Right renal cortex interstitium (tissue), 3 donors: ENCODE data around the gene FRZB. TPM values are rescaled to one million over a fixed set of nuclear protein-coding genes. Genes with fewer than 3 reads are reported as not detected.
"Not testable (repeated sequence)": the region's sequence is repeated elsewhere in the genome, so short reads cannot be mapped to it uniquely, and the experiment has no call there.

Experiments
- DNase-seq, 3 donors: peaks; one replicate each; pipeline ENCODE4 v3.0.0-alpha.2; 2013; ENCODE audit warnings: low read depth in 3 of 3, low spot score in 2 of 3
- polyA plus RNA-seq, 3 donors: library from polyadenylated mRNA; unstranded; fragments of 120-200 nt; gene quantifications; one replicate each; pipeline ENCODE4 v1.2.1, GENCODE V29; 2013; ENCODE audit not compliant: insufficient read length in 3 of 3

The FRZB gene, protein sequence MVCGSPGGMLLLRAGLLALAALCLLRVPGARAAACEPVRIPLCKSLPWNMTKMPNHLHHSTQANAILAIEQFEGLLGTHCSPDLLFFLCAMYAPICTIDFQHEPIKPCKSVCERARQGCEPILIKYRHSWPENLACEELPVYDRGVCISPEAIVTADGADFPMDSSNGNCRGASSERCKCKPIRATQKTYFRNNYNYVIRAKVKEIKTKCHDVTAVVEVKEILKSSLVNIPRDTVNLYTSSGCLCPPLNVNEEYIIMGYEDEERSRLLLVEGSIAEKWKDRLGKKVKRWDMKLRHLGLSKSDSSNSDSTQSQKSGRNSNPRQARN
- 10 to 100 TPM in 2 of 3 donors, 1 to 10 TPM in 1; 10.0 to 14.5 (median 13.6) TPM for polyA plus RNA-seq

DNA sequence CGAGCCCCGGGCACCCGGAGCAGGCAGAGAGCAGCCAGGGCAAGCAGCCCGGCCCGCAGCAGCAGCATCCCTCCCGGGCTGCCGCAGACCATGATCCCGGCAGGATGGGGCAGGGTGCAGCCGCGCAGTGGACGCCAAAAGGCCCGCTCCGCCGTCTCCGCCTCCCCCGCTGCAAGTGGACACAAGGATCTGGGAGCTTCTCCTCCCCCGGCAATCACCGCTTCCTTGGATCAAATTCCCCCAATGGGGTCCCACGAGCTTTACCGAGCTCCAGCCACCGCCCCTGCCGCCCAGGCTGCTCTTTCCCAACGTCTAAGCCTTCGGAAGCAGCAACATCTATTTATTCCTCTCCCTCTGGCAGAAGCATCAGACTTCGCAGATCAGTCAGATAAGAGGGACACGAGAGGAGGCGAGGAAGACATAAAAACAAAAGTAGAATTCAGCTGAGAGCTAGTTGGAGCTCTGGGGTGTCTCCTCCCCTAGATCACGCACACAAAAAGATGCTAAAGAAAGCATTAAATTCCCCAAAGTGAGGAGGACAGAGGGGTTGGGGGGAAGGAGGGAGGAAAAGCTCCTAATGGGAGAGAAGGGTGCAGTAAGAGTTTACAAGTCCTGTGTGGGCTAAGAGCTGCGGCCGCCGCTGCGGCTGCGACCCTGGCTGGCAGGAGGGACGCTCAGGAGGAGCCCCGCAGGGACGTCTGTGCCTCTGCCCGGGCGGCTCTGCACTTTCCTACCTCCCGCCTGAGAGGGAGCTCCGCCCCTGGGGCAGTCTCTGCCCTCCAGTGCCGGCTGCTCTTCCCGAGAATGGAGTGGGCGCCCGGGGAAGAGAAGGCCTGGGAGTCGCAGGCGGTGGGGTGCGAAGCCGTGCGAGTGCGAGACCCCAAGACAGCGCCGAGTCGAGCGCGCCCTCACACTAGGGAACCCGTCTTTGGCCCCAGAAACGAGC, at the start of gene FRZB:
TSS of gene FRZB (minus strand) at position 177 of the 946 bp plus-strand sequence. CDS start at position 92, 85 bp downstream.
- DNase-seq, result peak; percentile 63 to 73 (median 65)

DNA sequence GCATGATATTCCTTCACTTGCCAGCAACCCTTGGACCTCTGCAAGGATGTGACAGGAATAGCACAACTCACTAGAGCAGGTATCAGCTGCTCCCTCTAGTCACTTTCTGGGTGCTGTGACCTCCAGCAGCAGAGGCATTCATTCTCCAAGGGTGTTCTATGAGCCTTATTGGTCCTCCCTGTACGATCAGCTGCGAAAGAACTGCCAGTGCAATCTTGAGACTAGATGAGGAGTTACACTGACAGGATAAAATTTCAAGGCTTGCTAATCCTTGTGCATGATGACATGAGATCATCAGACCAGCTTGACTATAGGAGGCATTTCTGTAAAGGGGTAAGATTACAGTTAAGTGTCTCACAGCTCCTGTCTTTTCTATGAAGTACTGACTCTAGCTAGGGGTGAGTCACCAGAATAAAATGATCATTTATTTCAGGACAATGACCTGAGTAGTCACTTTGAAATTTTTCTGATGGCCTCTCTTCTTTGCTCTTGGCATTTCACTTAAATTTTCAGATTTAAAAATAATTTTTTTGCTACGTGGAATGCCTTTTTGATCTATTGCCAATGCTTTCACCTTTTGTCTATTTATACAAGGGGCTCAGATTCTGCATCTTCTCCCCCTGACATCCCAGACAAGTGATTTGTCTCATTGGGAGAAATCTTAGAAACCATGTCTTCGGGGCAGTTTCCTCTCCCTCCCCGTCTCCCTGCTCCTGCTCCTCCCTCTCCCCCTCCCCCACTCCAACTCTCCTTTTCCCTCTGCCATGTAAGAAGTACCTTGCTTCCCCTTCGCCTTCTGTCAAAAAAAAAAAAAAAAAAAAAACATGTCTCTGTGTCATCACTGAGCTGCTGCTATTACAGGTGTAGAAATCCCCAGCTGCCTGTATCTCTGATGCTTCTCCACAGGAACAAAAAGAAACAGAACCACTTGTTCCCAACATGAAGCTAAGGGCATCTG, 49.2 kb upstream of the FRZB start:
- no peak for DNase-seq

DNA sequence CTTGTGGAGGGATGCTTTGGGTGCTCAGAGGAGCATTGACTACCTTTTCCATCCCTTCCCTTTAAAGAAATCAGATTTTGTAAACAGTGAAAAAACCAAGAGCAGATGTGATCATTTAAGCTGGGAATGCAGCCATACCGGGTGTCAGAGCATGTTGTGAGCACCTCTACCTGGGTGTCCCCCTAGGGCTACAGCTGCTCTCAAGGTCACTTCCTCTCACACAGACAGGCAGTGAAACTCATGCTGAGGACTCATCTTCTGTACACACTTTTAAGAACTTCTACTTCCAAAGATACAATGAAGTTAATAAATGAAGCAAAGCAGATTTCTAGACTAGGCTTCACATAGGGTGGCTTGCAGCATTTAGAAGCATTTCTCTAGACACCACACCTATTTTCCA, 48.4 kb upstream of the FRZB start:
- no peak for DNase-seq

DNA sequence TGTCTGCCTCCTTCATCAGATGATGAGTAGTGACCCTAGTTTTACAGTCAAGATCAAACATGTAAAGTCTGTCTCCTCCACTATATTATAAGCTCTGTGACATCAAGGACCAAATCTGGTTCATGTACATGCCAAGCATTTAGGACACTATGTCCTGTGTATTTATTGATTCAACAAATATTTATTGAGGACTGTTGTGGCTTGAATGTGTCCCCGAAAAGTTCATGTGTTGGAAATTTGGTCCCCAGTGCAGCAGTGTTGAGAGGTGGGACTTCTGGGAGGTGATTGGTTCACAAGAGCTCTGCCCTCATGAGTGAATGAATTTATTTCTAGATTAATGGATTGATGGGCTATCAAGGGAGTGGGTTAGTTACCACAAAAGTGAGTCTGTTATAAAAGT, 46.6 kb upstream of the FRZB start:
- no peak for DNase-seq

DNA sequence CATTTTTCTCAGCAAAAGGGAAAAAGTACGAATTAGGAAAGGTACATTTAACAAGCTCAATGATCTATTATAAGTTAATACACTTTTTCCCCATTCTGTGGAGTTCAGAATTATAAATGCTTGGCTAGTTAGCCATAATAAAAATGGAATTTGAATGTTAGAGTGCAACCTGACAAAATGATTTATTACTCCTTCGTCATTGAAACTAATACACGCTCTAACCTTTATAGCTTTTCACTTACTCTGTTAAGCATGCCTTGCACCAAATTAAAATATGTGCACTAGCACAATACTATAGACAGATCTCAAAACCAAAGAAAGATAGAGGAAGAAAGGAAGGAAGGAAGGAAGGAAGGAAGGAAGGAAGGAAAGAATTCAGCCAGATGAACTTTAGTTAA, 46.1 kb upstream of the FRZB start:
- no peak for DNase-seq

DNA sequence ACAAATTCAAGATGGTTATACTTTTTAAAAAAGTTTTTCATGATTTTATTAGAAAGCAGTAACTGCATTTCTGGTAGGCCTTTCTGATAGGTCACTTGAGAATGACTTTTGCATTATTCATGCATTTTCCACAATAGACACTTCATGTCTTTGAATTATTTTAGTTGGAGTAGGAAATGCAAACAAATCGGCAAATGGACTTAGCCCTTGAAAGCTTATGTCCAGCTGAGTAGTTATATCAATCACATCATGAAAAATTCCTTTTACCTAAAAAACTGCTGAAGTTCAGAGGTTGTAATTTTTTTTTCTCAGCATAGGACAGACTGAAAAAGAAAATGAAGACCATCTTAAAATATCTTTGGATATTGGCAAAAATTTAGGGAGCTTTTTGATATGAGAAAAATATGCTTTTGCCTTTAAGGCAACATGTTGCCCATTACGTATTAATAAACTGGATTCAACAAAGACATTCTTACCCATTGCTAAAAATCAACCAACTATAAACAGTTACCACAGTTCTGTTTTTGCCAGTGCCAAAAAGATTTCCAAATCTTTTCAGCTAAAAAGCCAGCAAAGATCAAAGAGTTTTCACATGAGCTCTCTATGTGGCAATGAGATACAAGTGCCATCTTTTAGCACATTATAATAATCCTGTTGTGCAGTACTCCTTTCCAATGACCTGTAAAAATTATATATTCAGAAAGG, 45.5 kb upstream of the FRZB start:
- DNase-seq, result no peak

DNA sequence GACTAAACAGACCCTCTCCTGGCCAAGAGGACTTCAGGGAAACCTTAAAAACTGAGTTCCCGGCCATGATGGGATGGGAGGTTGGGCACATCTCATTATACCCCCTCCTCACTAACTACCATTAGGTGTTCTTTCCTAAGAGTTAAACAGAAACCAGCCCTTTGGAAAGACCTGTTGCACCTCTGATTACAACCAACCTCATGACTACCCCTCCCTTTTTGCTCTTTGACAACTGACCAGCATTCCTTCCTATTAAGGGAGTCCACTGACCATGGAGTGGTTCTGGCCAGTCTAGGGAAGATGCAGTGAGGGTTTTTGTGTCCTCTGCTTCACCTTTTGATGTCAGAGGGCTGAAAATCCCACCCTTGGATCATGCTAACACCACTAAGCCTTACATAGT, 44.5 kb upstream of the FRZB start:
- DNase-seq, result no peak

DNA sequence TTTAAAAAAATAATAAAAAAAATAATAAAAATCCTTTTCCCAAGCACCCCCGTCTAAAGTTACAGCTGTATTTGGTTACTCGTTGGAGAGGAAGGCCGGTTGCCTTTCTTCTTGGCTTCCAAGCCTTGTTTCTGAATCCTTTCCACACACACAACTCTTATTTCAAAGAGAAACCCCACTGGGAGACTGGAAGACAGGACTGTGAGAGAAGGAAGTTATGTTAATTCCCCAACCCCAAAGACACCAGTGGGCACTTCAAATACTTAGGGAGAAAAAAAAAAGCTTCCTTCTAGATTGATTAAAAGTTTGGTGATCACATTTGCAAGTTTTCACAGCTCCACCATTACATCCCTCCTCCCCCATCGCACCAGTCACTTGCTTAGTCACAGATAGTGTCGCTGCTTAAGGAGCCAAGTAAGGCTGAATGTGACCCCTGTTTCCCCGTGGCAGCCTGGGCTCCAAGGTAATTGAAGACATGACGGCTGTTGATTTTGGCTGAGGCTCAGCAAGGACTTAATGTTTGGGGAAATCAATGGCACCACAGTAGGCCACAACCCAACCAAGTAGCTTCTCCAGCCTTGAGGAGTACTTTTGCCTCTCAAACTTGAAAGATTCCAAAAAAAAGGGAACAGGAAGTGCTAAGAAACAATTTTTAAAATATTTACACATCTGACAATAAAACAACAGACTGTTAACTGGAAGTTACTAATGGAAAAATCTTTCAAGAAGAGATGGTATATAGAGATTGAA, 40.8 kb upstream of the FRZB start:
- DNase-seq, result no peak

DNA sequence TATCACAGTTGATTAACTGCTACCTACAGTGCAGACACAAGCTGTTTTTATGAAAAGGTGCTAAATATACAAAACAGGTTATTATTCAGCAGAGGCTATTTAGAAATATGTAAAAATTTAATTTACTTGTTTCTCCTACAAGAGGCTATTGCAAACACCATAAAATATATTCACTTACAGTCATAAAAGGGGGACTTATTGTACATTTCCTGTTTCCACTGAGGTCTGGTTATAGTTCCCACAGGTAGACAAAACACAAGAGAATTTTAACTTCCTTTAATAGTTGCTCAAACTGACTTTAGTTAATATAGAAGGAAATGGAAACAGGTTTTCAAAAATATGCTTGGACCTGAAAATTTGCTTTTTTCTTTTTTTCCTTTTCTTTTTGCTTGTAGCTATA, 40.0 kb upstream of the FRZB start:
- DNase-seq, result no peak

DNA sequence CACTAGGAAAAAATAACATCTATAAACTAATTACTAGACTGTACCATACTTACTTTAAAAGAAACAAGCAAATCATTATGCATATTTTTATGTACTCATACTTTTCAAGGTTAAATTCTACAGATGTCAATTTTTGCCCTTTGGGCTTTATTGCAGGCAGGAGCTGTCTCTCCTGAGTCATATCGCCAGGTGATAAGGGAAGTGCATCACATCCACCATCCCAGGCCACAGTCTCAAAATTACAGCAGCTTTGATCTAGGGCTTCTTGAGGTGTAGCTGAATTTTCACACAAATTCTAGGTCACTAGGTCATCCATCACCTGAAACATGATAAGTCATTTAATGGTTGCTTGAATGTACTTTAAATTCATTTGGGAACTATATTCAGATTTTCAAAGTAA, 38.4 kb upstream of the FRZB start:
- DNase-seq, result no peak

DNA sequence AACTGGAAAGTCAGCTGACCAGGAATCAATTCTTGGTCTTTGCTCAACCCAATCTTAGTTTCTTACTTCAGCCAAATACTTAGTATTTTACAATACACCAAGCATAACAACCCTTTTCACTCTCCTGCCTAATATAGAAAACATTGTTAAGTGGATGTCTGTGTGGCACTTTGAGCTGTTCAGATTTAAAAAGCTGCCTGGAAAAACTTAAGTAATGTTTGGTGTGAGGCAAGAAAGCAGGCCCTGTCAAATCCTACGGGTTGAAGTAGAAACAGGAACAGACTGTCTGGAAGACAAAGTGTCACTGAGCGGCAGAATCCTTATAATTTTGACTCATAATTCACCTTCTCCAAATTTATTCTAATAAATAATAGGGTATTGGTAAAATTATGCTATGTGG, 37.1 kb upstream of the FRZB start:
- DNase-seq, result no peak

DNA sequence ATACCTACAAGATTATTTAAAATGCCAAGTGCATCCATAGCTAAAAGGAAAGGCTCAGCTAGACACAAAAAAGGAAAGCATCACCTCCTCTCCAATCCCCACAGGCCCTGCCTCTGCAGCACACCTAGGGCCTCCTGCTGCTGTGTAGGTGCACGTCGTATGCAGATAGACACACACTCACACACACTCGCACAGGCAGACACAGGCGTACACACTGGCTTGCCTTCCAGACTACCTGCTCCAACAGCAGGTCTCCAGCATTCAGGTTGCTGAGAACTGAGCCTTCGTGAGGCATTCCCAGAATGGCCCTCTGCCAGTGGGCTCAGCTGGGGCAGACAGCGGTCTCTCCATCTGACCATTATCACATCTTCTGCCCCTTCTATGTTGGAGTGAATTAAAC, 35.3 kb upstream of the FRZB start:
- DNase-seq, result no peak

DNA sequence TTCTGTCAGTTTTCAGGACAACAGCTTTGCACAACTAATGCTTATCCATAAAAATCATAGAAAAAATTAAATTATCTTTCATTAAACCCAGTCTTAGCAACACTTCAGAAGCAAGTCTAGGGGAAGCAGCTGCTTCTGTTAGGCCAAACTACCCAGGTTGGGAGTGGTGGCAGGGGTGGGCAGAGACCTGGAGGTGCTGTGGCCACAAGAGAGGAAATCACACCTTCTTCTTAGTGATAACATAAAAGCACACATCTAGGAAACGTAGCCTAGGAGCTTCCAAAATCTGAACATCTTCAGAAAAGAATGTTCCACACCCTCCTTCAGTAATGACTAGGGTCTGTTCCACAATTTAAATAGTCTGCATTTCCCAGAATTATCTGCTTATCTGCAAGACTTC, 32.3 kb upstream of the FRZB start:
- DNase-seq, result no peak

DNA sequence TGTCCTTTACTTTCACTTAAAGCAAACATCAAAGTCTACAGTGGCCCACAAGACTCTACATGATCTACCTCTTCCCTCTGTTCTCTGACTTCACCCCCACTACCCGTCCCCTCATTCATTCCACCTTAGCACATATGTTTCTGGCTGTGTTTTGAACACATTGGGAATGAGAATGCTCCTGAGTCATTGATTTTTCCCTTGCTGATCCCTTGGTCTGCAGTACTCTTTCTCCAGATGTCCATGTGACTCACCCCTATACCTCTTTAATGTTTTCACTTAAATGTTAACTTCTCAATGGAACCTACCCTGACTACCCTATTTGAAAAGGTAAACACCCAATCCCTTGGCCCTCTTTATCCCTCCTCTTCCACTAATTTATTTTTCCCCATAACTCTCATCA, 30.7 kb upstream of the FRZB start:
- no peak for DNase-seq

DNA sequence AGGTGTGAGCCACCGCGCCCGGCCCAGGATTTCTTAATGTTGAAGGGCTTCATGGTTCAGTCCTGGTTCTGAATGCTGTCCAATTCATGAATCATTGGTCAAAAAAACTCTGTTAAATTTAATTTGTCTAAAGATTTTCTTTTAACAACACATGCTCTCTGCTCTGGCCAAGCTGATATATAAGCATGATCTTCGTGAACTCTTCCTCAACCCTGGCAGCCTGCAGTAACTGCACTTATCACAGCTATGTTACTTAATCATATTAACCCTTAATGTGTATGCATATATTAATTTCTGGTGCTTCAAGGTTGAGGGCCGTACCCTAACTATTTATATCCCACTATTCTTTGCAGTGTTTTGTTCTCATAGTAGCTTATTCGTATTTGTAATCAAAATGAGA, 29.4 kb upstream of the FRZB start:
- DNase-seq, result no peak

DNA sequence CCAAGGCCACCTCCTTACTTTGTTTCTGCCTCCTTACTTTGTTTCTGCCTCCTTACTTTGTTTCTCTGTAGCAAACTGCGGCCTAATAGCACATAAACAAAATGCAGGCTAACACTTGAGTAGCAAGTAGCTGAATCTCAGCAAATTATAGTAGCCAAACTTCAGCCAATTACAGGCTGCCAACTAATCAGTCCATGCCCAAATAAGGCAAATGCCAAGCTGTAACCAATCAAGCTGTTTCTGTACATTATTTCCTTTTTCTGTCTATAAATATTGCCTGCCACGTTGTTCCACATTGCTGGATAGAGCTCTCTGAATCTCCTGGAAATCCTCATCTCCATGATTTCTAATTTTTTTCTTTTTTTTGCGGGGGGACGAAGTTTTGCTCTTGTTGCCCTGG, 28.7 kb upstream of the FRZB start:
- no peak for DNase-seq

DNA sequence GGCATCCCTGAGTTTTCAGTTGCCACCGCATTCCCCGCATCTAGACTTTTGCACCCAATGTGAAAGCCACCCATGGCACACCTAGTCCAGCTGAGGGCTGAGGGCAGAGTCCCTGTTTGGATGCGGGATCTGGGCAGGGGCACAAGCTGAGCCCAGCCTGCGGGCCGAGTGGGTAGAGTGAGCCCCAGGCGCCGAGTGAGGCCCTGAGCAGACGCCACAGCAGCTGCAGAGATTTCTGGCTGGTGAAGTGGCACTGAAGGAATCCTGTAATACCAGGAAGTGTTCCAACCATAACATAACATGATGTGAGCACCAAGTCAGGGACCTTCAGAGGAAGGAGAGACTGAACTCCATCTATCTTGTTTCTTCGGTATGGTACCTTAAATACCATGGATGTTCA, 27.7 kb upstream of the FRZB start:
- DNase-seq, result no peak

DNA sequence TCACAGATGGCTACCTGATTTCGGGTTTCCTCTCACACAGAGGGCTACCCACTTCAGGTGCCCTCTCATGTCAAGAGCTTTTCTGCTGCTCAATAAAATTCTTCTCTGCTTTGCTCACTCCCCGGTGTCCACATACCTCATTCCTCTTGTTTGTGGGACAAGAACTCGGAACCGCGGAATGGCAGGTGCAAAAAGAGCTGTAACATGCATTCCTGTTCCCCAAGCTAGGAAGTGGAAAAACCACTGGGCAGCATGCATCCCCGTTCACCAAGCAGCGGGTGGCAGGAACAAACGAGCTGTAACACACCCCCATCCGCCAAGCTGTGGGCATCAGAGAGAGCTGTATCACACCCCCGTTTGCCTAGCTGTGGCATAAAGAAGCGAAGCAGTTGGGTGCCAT, 27.2 kb upstream of the FRZB start:
- no peak for DNase-seq

DNA sequence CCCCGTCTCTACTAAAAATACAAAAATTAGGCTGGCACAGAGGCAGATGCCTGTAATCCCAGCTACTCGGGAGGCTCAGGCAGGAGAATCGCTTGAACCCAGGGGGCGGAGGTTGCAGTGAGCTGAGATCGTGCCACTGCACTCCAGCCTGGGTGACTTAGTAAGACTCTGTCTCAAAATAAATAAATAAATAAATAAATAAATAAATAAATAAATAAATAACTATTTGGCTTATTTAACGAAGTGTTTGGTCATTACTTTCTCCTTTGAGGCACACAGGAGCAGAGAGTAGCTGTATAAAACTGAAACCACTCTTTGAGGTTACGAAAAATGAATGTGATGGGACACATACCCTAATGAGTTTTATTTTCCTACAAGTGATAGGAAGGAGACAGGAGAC, 26.6 kb upstream of the FRZB start:
- not testable (repeated sequence) for DNase-seq
